ENCODE measurements around the gene HRK. TPM values are rescaled to one million over a fixed set of nuclear protein-coding genes. Genes with fewer than 3 reads are reported as not detected.

The HRK gene
- total RNA-seq, 2 experiments from 2014 or later: not detected

DNA sequence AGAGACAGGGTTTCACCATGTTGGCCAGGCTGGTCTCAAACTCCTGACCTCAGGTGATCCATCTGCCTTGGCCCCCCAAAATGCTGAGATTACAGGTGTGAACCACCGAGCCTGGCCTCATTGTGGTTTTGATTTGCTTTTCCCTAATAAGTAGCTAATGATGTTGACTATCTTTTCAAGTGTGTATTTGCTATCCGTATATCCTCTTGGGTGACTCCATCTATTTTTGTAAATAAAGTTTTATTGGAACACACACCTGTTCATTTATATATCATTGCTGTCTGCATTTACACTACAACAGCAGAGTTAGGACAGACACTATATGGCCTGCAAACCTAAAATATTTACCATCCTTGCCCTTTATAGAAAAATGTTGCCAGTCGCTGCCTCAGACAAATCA is 13.7 kb upstream of the HRK start:
- Mint-ChIP-seq H3K27me3 (ENCODE audit: low read depth) (peaks cover 18% of the 10 kb centered on the region), H3K4me3 (no peak overlapping the region), H3K4me1 (ENCODE audit: low read depth) (no peaks in the 10 kb centered on the region), H3K27ac (no peak overlapping the region), H3K9me3 (ENCODE audit: insufficient read depth) (no peaks in the 10 kb centered on the region), H3K36me3 (ENCODE audit: low read depth) (no peaks in the 10 kb centered on the region)
- ChIA-PET POLR2A (no interaction called here), CTCF (no interaction called here)
- no peak for ATAC-seq
- no peak for DNase-seq

DNA sequence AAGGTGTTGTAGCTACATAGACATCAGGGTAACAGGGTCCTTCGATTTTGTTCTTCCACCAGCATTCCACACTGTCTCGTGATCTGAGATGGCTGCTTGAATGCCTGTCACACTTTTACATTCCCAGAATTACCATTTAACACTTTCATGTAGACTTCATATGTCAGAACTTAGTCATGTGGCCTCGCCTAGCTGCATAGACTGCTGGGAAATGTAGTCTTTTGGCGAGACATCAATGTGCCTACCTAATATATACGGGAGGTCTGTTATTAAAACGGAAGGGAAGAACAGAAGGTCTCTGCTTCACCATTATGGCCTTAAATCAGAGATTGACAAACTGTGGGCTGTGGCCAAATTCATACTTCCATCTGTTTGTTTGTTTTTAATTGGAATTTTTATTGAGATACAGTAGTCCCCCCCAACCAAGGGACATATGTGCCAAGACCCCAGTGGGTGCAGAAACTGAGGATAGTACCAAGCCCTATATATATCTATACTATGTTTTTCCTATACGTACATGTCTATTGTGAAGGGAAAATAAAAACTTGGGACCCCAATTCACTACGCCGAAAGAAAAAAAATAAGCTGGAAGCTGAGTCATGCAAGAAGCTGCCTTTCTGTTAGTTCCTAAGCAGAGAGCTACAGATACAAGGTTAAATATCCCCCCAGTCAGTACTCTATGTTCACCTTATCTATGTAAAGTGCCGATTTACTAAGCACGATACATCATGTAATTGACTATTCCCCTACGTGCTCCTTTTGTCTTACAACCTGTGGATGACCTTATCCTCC is 11.3 kb upstream of the HRK start:
- CTCF ChIA-PET: interaction anchor here (0.5 kb wide), 1 partner anchor 50 kb away, joined by 3 read pairs; no protein-coding TSS in a partner anchor
- POLR2A ChIA-PET: no interaction called here

GRCh38 chr12:116891019-116891418 is 9.8 kb upstream of the HRK start:
- H3K4me1 Mint-ChIP-seq (ENCODE audit: low read depth): no peaks in the 10 kb centered on the region
- DNase-seq (no peak), ATAC-seq (no peak)
- H3K4me3 Mint-ChIP-seq: no peak overlapping the region
- no peaks in the 10 kb centered on the region for H3K36me3 Mint-ChIP-seq (ENCODE audit: low read depth)
- H3K27me3 Mint-ChIP-seq (ENCODE audit: low read depth): peaks cover 24% of the 10 kb centered on the region
- POLR2A ChIA-PET: no interaction called here
- H3K9me3 Mint-ChIP-seq (ENCODE audit: insufficient read depth): no peaks in the 10 kb centered on the region
- CTCF ChIA-PET: no interaction called here
- no peak overlapping the region for H3K27ac Mint-ChIP-seq

More for the DNA sequence above, 11.3 kb upstream of the HRK start:
- H3K36me3 Mint-ChIP-seq (ENCODE audit: low read depth): no peaks in the 10 kb centered on the region
- no peaks in the 10 kb centered on the region for H3K9me3 Mint-ChIP-seq (ENCODE audit: insufficient read depth)
- ATAC-seq (no peak), DNase-seq (no peak)
- H3K27me3 Mint-ChIP-seq (ENCODE audit: low read depth): peaks cover 16% of the 10 kb centered on the region
- H3K27ac Mint-ChIP-seq: no peak overlapping the region
- no peak overlapping the region for H3K4me3 Mint-ChIP-seq
- H3K4me1 Mint-ChIP-seq (ENCODE audit: low read depth): no peaks in the 10 kb centered on the region

DNA sequence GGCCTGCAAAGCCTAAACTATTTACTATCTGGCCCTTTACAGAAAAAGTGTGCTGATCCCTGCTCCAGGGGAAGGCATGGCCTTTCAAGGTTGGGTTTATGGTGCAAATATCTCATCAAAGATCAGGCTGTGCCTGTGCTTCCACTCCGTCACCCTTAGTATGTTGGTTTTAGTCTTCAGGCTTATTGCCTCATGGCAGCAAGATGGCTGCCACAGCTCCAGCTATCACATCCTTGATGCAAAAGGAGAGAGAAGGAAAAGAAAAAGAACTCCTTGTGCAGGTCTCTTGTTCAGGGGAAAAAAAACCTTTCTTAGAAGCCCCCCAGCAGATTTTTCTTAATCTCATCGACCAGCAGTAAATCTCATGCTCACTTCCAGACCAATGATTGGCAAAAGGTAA is 9.1 kb upstream of the HRK start:
- H3K27ac Mint-ChIP-seq: no peak overlapping the region

GRCh38 chr12:116887897-116888296 is 6.7 kb upstream of the HRK start:
- no peak overlapping the region for H3K4me3 Mint-ChIP-seq
- no peaks in the 10 kb centered on the region for H3K4me1 Mint-ChIP-seq (ENCODE audit: low read depth)
- no peaks in the 10 kb centered on the region for H3K9me3 Mint-ChIP-seq (ENCODE audit: insufficient read depth)
- H3K27me3 Mint-ChIP-seq (ENCODE audit: low read depth): peaks cover 35% of the 10 kb centered on the region
- no peaks in the 10 kb centered on the region for H3K36me3 Mint-ChIP-seq (ENCODE audit: low read depth)
- CTCF ChIA-PET: no interaction called here
- DNase-seq (no peak), ATAC-seq (no peak)
- POLR2A ChIA-PET: no interaction called here
- no peak overlapping the region for H3K27ac Mint-ChIP-seq

More for the DNA sequence above, 9.1 kb upstream of the HRK start:
- POLR2A ChIA-PET: no interaction called here
- ATAC-seq: no peak
- Mint-ChIP-seq H3K9me3 (ENCODE audit: insufficient read depth) (no peaks in the 10 kb centered on the region), H3K4me3 (no peak overlapping the region), H3K36me3 (ENCODE audit: low read depth) (no peaks in the 10 kb centered on the region), H3K27me3 (ENCODE audit: low read depth) (peaks cover 26% of the 10 kb centered on the region), H3K4me1 (ENCODE audit: low read depth) (no peaks in the 10 kb centered on the region)
- CTCF ChIA-PET: no interaction called here
- no peak for DNase-seq

GRCh38 chr12:116887244-116887643 is 6.0 kb upstream of the HRK start:
- Mint-ChIP-seq H3K27me3 (ENCODE audit: low read depth) (peaks cover 42% of the 10 kb centered on the region), H3K4me1 (ENCODE audit: low read depth) (peaks cover 5% of the 10 kb centered on the region), H3K36me3 (ENCODE audit: low read depth) (no peaks in the 10 kb centered on the region), H3K27ac (no peak overlapping the region), H3K4me3 (no peak overlapping the region), H3K9me3 (ENCODE audit: insufficient read depth) (no peaks in the 10 kb centered on the region)
- DNase-seq (no peak), ATAC-seq (no peak)
- CTCF ChIA-PET: no interaction called here
- POLR2A ChIA-PET: no interaction called here

GRCh38 chr12:116885491-116885890 is 4.2 kb upstream of the HRK start:
- ATAC-seq (peak; percentile 29), DNase-seq (no peak)
- H3K27ac Mint-ChIP-seq: no peak overlapping the region
- CTCF ChIA-PET: no interaction called here
- H3K27me3 Mint-ChIP-seq (ENCODE audit: low read depth): peaks cover 49% of the 10 kb centered on the region
- H3K4me1 Mint-ChIP-seq (ENCODE audit: low read depth): peaks cover 14% of the 10 kb centered on the region
- no peaks in the 10 kb centered on the region for H3K36me3 Mint-ChIP-seq (ENCODE audit: low read depth)
- POLR2A ChIA-PET: no interaction called here
- no peak overlapping the region for H3K4me3 Mint-ChIP-seq
- H3K9me3 Mint-ChIP-seq (ENCODE audit: insufficient read depth): no peaks in the 10 kb centered on the region

DNA sequence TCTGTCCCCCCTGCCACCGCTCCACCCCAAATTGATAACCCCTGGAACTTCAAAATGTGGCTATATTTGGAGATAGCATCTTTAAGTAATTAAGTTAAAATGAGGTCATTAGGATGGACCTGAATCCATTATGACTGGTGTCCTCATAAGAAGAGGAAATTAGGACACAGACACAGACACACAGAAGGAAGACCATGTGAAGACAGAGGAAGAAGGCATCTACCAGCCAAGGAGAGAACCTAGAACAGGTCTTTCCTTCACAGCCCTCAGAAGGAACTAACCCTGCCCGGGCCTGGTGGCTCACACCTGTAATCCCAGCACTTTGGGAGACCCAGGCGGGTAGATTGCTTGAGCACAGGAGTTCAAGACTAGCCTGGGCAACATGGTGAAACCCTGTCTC is 3.6 kb upstream of the HRK start:
- CTCF ChIA-PET: no interaction called here
- ATAC-seq (no peak), DNase-seq (no peak)
- H3K27me3 Mint-ChIP-seq (ENCODE audit: low read depth): peaks cover 55% of the 10 kb centered on the region
- POLR2A ChIA-PET: no interaction called here
- no peak overlapping the region for H3K4me3 Mint-ChIP-seq
- no peaks in the 10 kb centered on the region for H3K9me3 Mint-ChIP-seq (ENCODE audit: insufficient read depth)
- peaks cover 21% of the 10 kb centered on the region for H3K4me1 Mint-ChIP-seq (ENCODE audit: low read depth)
- no peaks in the 10 kb centered on the region for H3K36me3 Mint-ChIP-seq (ENCODE audit: low read depth)
- H3K27ac Mint-ChIP-seq: no peak overlapping the region

DNA sequence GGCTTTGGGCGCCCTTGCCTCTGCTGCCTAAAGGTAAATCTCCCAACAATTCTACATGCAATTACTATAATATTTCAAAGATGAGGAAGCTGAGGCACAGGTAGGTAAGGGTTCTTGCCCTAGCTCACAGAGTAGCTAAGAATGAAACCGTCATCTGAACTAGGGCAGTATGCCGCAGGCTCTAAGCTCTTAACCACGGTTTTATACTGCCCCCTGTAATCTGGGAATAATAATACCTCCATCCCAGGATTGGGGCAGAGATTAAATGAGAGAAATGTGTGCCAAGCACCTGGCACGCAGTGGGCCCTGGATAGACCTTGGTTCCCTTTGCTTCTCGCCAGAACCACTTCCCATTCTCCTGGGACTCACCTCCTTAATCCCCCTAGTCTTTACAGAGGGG is 1.5 kb upstream of the HRK start:
- Mint-ChIP-seq H3K36me3 (ENCODE audit: low read depth) (no peaks in the 10 kb centered on the region), H3K27me3 (ENCODE audit: low read depth) (peaks cover 67% of the 10 kb centered on the region), H3K4me3 (no peak overlapping the region), H3K9me3 (ENCODE audit: insufficient read depth) (no peaks in the 10 kb centered on the region), H3K4me1 (ENCODE audit: low read depth) (peaks cover 35% of the 10 kb centered on the region), H3K27ac (no peak overlapping the region)
- POLR2A ChIA-PET: no interaction called here
- CTCF ChIA-PET: interaction anchor here (0.8 to 1.3 kb wide), 3 partner anchors 9 to 179 kb away, joined by 3 to 5 read pairs (median 3); no protein-coding TSS in a partner anchor
- no peak for DNase-seq
- no peak for ATAC-seq

DNA sequence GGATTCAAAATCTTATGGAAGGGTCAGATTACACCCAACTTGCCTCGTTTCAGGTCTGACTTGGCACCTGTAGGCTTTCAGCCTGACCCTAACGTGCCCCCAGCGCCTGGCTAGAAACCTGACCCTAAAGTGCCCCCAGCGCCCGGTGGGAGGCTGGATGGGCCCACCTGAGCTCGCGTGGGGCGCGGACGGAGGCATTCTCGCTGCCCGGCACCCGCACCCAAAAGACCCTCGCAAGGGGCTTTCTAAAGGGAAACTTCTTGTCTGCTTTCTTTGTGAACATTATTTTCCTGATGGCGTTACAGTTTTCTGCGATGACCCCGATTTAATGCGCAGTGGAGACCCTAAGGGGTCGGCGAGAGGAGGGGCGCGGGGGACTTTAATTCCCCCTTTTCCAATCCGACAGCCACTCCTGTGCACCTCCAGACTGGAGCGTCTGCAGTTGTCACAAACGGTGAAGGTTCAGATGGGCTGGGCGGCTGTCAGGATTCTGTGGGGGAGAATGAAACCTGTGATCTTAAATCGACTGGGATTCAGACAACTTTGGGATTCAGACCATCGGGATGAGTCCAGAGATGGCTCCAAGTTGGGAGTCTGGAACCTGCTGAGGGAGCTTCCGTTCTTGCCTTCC is 751 bp upstream of the HRK start:
- no peak for DNase-seq
- Mint-ChIP-seq H3K9me3 (ENCODE audit: insufficient read depth) (no peaks in the 10 kb centered on the region), H3K36me3 (ENCODE audit: low read depth) (no peaks in the 10 kb centered on the region), H3K4me1 (ENCODE audit: low read depth) (peaks cover 35% of the 10 kb centered on the region), H3K4me3 (peak overlapping the region; percentile 44), H3K27me3 (ENCODE audit: low read depth) (peaks cover 68% of the 10 kb centered on the region), H3K27ac (no peak overlapping the region)
- ChIA-PET POLR2A (no interaction called here), CTCF (interaction anchor here (0.8 to 1.3 kb wide), 4 partner anchors 8 to 178 kb away, joined by 3 to 5 read pairs (median 4); no protein-coding TSS in a partner anchor)
- ATAC-seq: no peak

DNA sequence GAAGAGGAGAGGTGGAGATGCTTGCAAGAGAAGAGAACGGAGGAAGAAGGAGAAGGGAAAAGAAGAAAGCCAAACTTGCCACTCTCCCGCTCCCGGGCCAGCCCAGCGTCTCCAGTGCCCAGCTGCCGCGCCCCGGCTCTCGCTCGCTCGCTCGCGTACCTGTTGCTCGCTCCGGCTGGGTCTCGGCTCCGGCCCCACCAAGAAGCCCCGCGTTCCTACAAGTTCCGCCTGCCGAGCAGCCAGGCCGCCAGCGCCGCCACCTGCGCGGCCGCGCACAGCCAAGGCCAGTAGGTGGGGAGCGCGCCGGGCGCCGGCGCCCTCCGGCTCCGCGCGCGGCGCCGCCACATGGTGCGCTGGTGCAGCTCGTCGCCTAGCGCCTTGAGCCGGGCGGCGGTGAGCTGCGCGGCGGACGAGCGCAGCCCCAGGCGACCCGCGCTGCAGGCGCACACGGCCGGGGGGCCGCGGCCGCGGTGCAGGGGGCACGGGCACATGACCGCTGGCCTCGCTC is 370 bp downstream of the HRK start:
- H3K27ac Mint-ChIP-seq: no peak overlapping the region
- CTCF ChIA-PET: interaction anchor here (1.0 to 2.0 kb wide), 3 partner anchors 18 to 178 kb away, joined by 3 to 7 read pairs (median 4); no protein-coding TSS in a partner anchor
- peak; percentile 87 for ATAC-seq
- peak; percentile 45 for DNase-seq
- H3K4me3 Mint-ChIP-seq: peak overlapping the region; percentile 55
- POLR2A ChIA-PET: no interaction called here
- H3K36me3 Mint-ChIP-seq (ENCODE audit: low read depth): no peaks in the 10 kb centered on the region
- no peaks in the 10 kb centered on the region for H3K9me3 Mint-ChIP-seq (ENCODE audit: insufficient read depth)
- H3K27me3 Mint-ChIP-seq (ENCODE audit: low read depth): peaks cover 71% of the 10 kb centered on the region
- H3K4me1 Mint-ChIP-seq (ENCODE audit: low read depth): peaks cover 35% of the 10 kb centered on the region

DNA sequence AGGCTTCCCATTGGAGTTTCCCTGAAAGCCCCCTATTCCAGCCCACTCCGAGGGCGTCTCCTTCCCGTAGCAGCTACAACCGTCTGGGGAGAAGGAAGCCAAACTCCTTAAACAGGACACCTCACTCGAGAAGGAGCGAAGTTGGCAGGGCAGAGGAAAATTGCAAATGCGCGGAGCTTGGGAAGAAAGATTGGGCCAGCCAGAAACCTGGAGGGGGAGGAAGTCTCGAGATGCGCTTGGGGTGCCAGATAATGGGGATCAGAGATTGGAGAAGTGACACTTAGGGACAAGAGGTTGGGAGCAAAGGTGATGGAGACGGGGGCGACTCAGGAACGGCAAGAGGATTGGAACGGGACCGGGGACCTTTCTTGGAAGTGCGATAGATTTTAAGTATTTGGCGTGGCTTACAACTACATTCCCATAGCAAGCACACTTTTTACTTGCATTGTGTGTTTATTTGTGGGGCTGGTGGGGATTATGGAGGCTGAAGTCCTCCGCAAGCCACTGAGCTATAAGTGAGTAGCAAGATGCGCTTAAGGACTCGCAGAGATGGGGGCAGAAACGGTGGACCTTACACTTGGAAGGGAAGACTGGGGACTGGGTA is 926 bp downstream of the HRK start:
- DNase-seq (no peak), ATAC-seq (no peak)
- H3K36me3 Mint-ChIP-seq (ENCODE audit: low read depth): no peaks in the 10 kb centered on the region
- peak overlapping the region; percentile 55 for H3K4me3 Mint-ChIP-seq
- ChIA-PET CTCF (interaction anchor here (0.6 to 2.0 kb wide), 3 partner anchors 17 to 177 kb away, joined by 3 to 7 read pairs (median 3); no protein-coding TSS in a partner anchor), POLR2A (interaction anchor here (0.6 kb wide), 1 partner anchor 64 kb away, joined by 3 read pairs; no protein-coding TSS in a partner anchor)
- no peak overlapping the region for H3K27ac Mint-ChIP-seq
- no peaks in the 10 kb centered on the region for H3K9me3 Mint-ChIP-seq (ENCODE audit: insufficient read depth)
- peaks cover 35% of the 10 kb centered on the region for H3K4me1 Mint-ChIP-seq (ENCODE audit: low read depth)
- H3K27me3 Mint-ChIP-seq (ENCODE audit: low read depth): peaks cover 72% of the 10 kb centered on the region

Measured in activated CD8-positive, alpha-beta T cell treated with anti-CD3 and anti-CD28 coated beads, Interleukin-2, amount 10 ng/mL, durations not matched to agents 7 days and 5 days (primary cell).